GM19043 (cell line): ENCODE measurements around the gene AOAH.
"Not testable (repeated sequence)": the region's sequence is repeated elsewhere in the genome, so short reads cannot be mapped to it uniquely, and the experiment has no call there.

Experiments used
- ATAC-seq: cut with Tn5 transposase; IDR thresholded peaks from one replicate; pipeline ENCODE4 v1.9.1; 2021; ENCODE audit warnings: low read depth; ENCODE audit not compliant: unreplicated experiment

The AOAH gene

DNA sequence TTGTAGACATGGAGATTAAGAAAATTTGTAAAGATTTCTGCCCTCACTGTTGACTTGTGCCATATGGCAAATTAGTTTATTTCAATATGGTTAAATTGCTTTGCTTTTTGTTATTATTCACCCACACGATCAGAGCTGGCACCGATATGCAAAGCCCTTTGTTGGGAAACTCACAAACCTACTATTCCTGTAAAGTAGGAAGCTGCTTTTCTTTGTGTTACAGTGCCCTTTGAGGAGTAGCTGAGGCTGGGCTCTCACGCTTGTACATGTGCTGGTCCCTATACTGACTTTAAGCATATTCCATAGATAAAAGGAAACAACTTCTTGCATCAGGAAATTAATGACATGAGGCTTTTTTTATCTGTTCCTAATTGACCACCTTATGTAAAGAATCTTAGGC, 17.6 kb upstream of the AOAH start:
- ATAC-seq = no peak

DNA sequence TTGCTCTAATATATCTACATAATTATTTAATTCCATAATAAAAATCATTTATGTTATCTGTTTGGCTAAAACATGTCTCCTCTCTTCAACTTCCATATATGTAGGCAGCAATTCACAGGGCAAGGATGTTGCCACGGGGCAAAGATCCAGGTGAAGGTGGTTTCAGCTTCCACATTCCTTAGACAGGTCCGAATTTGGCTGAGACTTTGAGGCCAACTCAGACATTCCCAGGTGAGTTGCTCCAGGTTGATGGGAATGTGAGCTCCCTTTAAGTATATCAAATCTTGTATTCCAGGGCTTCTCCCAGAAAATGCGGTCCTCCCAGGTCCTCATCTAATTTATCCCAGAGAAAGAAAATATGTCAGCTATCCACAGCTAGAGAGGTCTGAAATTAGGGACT, 15.1 kb upstream of the AOAH start:
- ATAC-seq = no peak

DNA sequence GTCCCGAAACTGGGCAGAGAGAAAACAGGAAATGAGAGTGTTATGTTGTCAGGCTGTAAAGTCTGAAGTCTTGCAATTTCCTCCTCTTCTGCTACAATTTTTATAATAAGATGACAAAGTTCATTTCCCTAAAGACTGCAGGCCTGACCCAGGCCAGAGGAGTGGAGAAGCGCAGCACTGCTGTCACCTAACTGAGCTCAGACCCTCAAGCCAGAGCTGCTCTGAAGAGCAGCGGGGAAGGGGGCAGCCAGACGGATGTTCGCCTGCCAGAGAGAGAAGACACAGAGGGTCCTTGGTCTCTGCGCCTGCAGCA, 12.6 kb upstream of the AOAH start:
- peak; percentile 95 for ATAC-seq

DNA sequence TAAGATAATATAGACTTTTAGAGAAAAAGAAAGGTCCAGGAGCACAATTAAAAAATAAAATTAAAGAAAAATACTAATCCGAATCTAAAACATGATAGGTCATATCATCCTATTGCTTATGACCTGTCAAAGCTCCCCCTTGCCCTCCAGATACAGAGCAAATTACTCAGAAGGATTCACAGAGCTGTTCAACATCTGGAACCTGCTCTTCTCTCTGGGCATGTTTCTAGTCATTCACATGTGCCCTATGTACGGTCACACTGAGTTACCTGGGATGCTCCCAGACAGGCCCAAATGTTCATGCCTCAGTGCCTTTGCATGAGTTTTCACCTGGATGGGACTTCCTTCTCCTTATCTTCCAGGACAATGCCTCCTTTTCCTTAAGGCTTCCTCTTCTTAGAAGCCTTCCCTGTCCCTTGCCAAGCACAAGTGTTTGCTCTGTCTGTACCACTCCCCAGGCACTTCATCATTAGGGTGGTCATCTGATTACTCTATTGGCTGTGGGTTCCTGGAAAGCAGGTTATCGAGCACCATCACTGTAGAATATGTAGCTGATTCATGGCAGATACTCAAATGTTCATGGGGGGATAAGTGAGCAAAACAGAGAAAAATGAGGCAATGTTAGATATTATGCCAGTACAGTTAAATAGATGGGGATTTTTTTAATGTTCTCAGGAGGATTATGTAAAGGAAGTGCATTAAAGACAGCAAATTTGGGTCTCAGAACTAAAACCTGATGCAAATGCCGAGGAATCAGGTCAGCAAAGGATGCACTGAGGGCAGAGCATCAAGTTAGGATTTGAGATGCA, 12.0 kb upstream of the AOAH start:
- no peak for ATAC-seq

DNA sequence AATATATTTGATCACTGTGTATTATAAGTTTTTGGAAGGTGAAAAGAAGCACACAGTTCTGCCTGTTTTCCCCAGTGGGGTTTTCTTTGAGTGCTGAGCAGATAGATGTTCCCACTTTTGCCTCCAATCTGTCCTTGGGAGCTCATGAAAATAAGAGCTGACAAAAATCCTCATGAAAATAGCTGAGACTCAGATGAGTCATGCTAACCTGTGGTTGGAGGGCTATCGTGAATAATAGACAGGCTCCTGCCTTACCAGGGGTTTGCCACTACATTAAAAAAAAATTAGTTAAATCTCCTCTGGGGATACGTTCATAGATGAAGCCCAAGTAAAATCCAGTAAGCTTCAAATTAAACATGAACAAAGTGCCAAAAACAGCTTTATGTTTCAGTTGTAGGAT, 10.9 kb upstream of the AOAH start:
- no peak for ATAC-seq

DNA sequence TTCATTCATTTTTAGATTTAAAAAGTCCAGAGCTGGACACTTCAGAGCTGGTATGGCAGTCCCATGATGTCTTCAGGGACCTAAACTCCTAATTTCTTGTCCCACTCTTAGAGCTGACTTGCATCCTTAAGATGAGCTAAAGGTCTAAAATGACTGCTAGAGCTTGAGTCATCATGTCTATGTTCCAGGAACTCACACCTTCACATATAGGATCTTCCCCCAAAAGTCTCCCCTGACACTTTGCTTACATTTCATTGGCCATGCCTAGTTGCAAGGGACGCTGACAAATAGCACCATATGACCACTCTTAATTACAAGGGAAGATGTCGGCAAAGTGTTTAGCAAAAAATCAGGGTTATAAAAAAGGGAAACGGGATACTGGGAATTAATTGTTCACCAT, 10.4 kb upstream of the AOAH start:
- ATAC-seq = no peak

DNA sequence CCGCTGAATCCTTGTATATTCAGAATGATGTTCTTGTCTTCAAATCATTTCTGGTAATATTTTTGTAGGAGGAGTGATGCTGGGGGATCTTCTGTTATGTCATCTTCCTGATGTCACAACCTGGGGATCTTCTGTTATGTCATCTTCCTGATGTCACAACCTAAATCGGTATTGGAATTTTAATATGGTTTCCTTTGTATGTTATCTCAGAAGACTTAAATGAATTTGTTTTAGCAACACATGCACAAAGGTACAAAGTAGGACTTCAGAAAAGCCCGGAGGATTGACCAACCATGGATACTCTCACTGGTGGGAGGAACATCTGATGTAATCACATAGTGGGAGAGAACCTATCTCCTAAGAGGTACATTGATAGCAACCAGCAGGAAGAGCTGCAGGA, 9.1 kb upstream of the AOAH start:
- ATAC-seq = no peak

DNA sequence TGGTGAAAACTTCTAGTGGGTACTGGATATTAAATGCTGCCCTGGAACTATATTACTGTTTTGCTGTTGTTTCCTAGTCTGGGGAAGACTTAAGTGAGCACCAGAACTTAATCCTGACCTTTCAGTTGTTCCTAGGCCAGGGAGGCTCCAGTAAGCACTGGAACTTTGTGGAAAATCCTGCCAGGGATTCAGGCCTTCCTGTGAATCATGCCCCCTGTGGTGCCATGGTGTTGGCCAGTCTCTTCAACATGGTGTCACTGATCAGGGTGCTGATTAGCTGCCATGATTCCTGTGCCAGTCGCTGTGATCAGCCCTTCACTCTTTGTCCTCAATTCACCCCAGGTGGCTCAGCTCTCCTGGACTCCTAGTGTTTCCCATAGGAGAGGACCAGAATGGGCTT, 8.5 kb upstream of the AOAH start:
- no peak for ATAC-seq

DNA sequence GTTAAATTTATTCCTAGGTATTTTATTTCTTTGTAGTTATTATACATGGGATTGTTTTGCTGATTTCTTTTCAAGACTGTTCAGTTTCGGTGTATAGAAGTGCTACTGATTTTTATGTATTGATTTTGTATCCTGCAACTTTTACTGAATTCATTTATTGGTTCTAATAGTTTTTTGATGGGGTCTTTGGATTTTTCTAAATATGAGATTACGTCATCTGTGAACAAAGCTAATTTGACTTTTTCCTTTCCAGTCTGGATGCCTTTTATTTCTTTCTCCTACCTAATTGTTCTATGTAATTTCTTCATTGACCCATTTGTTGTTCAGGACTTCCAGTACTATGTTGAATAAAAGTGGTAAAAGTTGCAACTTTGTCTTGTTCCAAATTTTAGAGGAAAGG, 5.8 kb upstream of the AOAH start:
- ATAC-seq = no peak

DNA sequence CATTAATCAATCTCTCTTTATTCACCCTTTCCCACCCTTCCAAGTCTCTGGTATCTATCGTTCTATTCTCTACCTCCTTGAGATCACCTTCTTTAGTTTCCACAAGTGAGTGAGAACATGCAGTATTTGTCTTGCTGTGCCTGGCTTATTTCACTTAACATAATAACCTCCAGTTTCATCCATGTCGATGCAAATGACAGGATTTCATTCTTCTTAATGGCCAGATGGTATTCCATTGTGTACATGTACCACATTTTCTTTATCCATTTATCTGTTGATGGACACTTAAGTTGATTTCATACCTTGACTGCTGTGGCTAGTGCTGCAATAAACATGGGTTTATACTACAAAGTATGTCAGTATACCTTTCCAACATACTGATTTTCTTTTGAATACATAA, 3.8 kb upstream of the AOAH start:
- ATAC-seq = no peak

DNA sequence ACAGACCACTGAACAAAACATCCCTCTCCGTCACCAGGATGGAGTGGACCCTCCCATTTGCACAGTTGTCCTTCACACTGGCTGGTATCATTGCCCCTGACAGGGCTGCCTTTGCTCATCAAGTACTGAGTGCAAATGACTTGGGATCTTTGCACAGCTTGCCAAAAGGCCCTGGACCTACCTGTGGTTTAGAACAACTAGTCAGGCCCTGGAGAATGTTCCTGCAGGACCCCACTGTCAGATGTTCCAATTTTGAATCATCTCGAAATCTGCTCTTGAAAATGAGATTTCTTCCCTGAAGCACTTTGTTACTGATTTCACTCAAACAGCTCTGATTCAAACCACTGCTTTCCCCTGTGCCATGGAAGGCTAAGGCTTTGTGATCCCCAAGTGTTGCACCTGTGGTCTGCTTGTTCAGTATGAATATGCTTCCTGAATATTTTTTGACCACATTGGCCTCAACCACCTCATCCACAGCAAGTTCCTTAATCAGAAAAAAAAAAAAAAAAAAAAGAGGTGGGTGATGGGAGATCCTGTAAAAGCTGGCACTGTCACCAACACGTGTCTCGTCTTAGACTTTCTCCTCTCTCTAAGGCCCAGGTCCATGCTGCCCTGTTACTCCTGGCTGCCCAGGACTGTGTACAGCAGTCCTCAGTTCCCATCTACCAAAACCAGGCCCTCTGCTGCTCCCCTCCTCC, 2.7 kb upstream of the AOAH start:
- ATAC-seq = no peak

DNA sequence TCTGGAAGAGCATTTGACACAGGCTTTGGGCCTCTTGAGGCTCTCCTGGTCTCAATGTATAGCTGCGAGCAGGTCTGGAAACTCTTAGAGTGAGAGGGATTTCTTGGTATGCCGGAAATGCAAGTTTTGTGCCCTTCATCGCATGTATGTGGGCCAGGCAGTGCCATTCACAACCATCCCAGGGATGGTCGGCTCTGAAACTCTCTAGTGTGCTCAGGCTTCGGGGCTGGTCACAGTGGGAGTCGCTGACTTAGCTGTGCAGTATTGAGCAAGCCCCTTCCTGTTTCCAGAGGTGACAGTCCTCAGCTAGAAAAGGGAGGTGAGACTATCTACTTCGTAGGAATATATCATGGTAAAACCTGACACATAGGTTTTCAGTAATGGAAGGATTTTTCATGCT, 2.0 kb upstream of the AOAH start:
- ATAC-seq = no peak

DNA sequence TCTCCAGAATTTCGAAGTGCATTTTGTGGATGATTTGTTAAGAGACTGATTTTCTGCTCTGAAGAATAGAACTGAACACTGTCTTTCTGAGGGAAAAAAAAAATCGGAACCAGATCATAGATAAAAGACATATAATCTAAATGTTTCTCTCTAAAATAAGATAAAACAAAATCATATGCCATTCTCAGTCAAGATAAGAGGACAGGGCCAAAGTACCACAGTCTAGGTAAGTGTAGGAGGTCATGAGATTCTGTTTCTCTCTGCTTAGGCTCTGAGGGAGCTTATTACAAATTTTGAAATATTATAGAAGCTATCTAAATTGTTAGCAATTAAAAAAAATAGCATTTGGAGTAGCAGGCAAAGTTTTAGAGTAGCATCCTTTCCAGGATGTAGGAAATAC, 702 bp upstream of the AOAH start:
- ATAC-seq = no peak

DNA sequence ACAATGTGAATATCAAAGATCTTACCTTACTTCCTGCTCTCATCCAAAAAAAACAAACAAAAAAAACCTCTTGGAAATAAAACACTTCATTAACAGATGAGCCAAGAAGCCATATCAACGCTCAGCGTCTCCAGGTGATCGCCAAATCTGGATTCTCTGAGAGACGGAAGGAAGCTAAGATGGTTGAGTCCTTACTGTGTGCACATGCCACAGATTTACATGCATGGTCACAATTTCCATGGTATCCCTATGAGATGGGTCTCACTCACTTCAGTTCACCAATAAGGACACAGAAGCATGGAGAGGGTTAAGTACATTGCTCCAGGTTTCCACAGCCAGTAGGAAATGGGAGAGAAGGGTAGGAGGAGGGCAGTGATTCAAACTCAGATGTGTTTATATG, 1.0 kb downstream of the AOAH start:
- no peak for ATAC-seq

DNA sequence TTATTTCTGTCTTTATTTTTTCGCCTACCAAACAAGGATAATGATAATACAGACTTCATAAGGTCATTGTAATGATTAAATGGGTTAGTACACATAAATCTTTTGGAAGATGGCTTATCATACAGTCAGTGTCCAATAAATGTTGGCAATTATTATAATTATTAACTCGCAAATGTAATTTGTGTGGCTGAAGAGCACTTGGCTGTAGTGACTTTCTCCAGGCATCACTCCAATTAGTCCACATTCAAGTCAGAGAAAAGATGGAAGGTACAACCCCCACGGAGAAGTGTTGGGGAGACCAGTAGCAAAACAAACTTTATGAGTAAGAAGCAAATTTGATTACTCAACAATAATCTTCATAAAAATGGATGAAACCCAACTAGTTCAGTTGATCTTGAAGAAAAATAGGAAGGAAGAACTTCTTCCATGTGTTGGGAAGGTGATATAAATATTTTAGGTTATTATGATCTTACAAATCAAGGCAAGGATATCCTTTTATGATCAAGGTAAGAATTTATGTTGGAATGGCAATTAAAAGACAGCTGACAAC, 5.1 kb downstream of the AOAH start:
- no peak for ATAC-seq

DNA sequence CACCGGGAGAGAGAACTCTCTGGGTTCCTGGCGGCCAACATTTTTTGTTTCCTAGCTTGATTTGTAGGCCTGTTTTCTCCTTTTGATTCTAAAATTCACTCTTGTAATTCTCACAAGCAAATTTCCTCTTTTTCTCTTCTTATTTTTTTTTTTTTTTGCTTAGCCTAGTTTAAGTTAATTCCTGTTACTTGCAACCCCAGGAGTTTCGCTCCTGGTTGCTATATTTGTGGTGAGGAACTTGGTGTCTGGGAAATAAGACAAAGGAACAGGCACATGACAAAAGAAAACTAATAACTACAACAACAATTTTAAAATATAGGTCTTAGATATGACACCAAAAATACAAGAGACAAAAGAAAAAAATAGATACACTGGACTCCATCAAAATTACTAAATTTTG, 6.7 kb downstream of the AOAH start:
- ATAC-seq = no peak

DNA sequence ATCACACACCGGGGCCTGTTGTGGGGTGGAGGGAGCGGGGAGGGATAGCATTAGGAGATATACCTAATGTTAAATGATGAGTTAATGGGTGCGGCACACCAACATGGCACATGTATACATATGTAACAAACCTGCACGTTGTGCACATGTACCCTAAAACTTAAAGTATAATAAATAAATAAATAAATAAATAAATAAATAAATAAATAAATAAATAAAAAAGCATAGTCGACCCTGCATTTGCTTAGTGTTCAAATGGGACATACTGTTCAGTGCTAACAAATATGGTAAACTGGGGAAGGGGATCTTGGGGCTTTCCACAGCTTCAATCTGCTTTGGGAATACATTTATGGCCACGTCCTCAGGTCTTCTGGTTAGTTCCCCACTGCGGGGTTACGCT, 7.5 kb downstream of the AOAH start:
- not testable (repeated sequence) for ATAC-seq

DNA sequence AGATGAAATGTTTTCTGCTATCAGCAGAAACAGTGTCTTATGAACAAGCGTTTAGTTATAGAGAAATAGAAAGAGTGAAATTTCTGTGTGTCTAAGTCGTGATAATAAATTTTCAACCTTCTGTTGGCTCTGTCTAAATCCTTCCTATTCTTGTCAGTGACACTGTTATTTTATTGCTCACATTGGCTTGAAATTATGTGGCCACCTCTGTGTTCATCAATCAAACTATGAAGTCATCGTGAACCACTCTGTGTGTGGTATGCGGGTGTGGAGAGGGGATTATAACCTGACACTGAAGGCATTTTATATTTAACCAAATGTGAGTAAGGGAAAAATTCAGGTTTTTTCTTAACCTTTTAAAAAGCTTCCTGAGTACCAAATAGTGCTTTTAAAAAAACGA, 12.3 kb downstream of the AOAH start:
- ATAC-seq = no peak

DNA sequence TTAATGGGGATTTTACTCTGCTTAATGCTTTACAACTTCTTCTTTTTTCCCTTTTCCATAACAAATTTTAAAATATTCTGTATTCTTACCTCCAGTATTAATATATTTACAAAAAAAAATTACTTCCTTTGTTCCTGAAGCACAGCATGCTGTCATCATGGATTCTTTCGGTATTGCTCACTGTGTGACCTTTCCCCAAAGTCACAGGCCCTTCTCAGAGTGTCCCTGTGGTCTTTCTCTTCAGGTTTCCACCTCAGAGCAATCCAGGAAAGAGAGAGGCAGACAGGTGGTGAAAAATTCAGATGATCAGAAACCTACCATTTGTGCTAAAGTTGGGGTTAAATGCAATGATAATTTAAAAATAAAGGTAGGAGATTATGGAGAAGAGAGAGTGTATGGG, 13.0 kb downstream of the AOAH start:
- ATAC-seq = no peak

DNA sequence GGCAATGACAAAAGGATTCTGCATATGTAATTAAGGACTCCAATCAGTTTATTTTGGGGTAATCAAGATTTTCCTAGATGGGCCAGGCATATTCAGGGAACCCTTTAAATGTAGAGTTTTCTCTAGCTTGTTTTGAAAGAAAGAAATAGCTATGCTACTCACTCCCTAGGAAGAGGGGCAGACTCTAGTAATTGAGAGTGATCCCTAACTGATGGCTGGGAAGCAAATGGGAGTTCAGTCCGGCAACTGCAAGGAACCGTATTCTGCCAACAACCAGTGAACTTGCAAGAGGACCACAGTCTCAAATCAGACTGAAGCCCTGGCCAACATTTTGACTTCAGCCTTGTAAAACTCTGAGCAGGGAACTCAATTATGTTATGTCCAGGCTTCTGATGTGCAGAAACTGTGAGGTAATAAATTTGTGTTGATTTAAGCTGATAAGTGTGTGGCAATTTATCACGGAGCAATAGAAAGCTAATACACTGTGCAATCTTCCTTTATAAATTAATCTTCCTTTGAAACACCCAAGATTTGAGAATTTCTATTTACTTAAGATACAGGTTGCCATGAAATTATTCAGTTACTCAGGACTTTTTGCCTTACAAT, 14.0 kb downstream of the AOAH start:
- ATAC-seq = no peak

DNA sequence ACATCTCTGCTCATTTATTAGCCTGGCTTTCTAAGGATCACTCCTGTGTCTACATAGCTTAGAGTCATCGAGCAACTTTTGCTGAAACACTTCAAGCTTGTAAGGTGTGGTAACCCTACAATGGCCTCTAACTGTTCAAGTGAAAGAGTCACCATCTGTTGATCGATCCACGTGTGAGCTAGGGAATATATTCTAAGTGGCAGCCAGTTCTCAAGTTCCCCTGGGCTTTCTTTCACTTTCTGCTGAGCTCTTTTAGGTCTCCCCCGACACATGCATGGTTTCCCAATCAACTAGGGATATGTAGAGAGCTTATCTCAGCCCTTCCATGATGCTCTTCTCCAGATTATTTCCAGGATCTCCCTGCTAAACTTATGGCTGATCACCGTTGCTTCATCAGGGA, 15.5 kb downstream of the AOAH start:
- ATAC-seq = no peak

DNA sequence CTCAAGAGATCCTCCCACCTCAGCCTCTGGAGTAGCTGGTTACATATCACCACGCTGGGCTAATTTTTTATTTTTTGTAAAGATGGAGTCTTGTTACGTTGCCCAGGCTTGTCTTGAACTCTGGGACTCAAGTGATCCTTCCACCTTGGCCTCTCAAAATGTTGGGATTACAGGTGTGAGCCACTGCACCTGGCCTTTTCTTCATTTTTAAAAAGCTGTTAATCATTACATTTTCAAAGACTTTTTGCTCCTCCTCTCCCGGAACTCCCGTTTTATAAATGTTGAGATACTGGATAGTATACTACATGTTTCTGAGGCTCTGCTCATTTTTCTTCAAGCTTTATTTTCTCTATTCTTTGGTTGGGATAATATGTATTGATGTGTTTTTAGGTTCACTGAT, 16.4 kb downstream of the AOAH start:
- no peak for ATAC-seq
